ENCODE measurements around the gene ADAMTS12. TPM values are rescaled to one million over a fixed set of nuclear protein-coding genes. Genes with fewer than 3 reads are reported as not detected.

Gene ADAMTS12
- total and polyA plus RNA-seq, 10 of the 15 experiments (the other 5 are each of a cell fraction or from before 2014, with no cell fraction given) = 0.11 to 35.8 (median 20.7) TPM

DNA sequence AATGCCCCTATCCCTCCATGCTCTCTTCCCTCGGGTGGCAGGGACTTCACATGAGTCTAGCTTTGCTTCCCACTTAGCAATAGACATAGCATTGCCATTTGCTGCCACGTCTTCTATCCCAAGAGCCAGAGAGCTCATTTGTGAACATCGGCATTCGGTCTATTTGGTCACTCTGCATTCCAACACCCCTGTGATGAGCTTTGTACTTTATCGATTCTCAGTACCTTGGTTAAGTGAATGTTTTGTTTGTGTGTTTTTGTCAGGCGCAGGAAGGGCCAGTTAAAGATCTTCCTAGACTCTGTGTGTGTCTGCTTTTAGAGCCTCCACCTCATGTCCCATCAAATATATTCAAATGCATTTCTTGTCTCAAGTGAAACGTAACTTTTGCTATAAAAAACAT is 309.4 kb downstream of the ADAMTS12 start:
- no peaks in the 10 kb centered on the region for H4K20me1 ChIP-seq (ENCODE audit: control insufficient read depth, insufficient read depth)
- no peak overlapping the region for H3K27ac ChIP-seq (ENCODE audit: control insufficient read depth, insufficient read depth)
- ChIA-PET CTCF (interaction anchor here (0.6 to 1.9 kb wide), 2 partner anchors 9 to 352 kb away, joined by 3 to 6 read pairs; no protein-coding TSS in a partner anchor), RAD21 (ENCODE audit: unreplicated experiment) (interaction anchor here (1.3 kb wide), 1 partner anchor 35 kb away, joined by 3 read pairs; no protein-coding TSS in a partner anchor), POLR2A (no interaction called here), SMC1A (ENCODE audit: uncharacterized antibody, unreplicated experiment) (interaction anchor here (1.5 kb wide), 1 partner anchor 351 kb away, joined by 5 read pairs; no protein-coding TSS in a partner anchor)
- ATAC-seq (no peak), DNase-seq (ENCODE audit: low read depth, low spot score) (no peak), FAIRE-seq (no peak)
- H3K4me2 ChIP-seq (ENCODE audit: control insufficient read depth, insufficient read depth) = no peak overlapping the region
- H3K4me3 ChIP-seq = no peak overlapping the region
- no peak for TF ChIP-seq GABPA (IDR thresholded peaks at IDR 0.05; ENCODE audit: low read depth)
- no peak for TF ChIP-seq RB1 (IDR thresholded peaks at IDR 0.05; ENCODE audit: borderline replicate concordance)
- TF ChIP-seq NBN (IDR thresholded peaks at IDR 0.05) = no peak
- TF ChIP-seq FOS (IDR thresholded peaks at IDR 0.05; ENCODE audit: borderline replicate concordance, extremely low read depth, insufficient read length) = no peak
- no peak overlapping the region for H2AFZ ChIP-seq (ENCODE audit: control insufficient read depth, low read depth, low read length)
- H3K9me3 ChIP-seq (replicated peaks; ENCODE audit: control insufficient read depth, insufficient read depth, low read length) = peaks cover 2% of the 10 kb centered on the region; the same call in 2 of the 3 replicates
- no peaks in the 10 kb centered on the region for H3K4me1 ChIP-seq (ENCODE audit: control insufficient read depth, insufficient read depth, low read length)
- 53% methylated on average over 7 of the region's 7 CpGs for WGBS (ENCODE audit: insufficient coverage, insufficient replicate concordance, low lambda C conversion rate, missing lambda C conversion rate)
- H3K9ac ChIP-seq (ENCODE audit: control insufficient read depth, insufficient read depth, low read length) = no peak overlapping the region
- in situ Hi-C loops (cut with MboI) = no loop called here
- H3K27me3 ChIP-seq (replicated peaks in 1 of 2; ENCODE audit: control insufficient read depth in 2 of 2, insufficient read depth in 2 of 2, low read length in 1 of 2) = no peaks in the 10 kb centered on the region
- H3K36me3 ChIP-seq (ENCODE audit: control insufficient read depth in 2 of 2, insufficient read depth in 2 of 2, low read length in 1 of 2) = no peaks in the 10 kb centered on the region
- H3K79me2 ChIP-seq (ENCODE audit: control insufficient read depth, insufficient read depth, low read length) = no peaks in the 10 kb centered on the region
- intact Hi-C loops (cut with micrococcal nuclease; ENCODE audit: unreplicated experiment) = no loop called here
- no TSS peak for BruUV-seq (replicated peaks)

DNA sequence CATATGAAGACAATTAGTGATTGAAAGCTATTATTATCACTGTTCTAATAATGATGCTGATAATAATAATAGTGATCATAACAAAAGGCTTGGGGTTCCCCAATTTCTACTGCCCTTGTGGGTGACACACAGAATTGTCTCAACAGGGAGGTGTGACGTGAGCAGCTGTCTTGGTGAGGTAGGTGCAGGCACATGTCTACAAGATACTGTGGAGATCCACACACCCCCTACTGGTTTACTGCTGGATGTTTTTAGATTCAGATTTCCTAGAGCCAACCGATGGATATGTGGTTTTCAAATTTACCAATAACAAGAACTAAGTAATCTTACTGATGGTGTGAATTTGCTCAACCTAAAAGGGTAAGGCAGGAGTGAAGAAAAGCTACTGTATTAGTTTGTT is 312.0 kb downstream of the ADAMTS12 start:
- H3K9ac ChIP-seq (ENCODE audit: control insufficient read depth, insufficient read depth, low read length) = no peak overlapping the region
- RAD21 ChIA-PET (ENCODE audit: unreplicated experiment) = no interaction called here
- H3K4me1 ChIP-seq (ENCODE audit: control insufficient read depth, insufficient read depth, low read length) = no peaks in the 10 kb centered on the region
- DNase-seq (ENCODE audit: low read depth, low spot score) (no peak), FAIRE-seq (no peak), ATAC-seq (no peak)
- no peaks in the 10 kb centered on the region for H4K20me1 ChIP-seq (ENCODE audit: control insufficient read depth, insufficient read depth)
- intact Hi-C loops (cut with micrococcal nuclease; ENCODE audit: unreplicated experiment) = no loop called here
- H2AFZ ChIP-seq (ENCODE audit: control insufficient read depth, low read depth, low read length) = no peak overlapping the region
- in situ Hi-C loops (cut with MboI) = no loop called here
- no peaks in the 10 kb centered on the region for H3K27me3 ChIP-seq (replicated peaks in 1 of 2; ENCODE audit: control insufficient read depth in 2 of 2, insufficient read depth in 2 of 2, low read length in 1 of 2)
- no peak overlapping the region for H3K4me3 ChIP-seq
- no peak overlapping the region for H3K27ac ChIP-seq (ENCODE audit: control insufficient read depth, insufficient read depth)
- CTCF ChIA-PET = interaction anchor here (0.6 to 3.3 kb wide), 3 partner anchors 9 to 1512 kb away, joined by 3 to 22 read pairs (median 4); no protein-coding TSS in a partner anchor
- BruUV-seq (replicated peaks) = no TSS peak
- H3K36me3 ChIP-seq (ENCODE audit: control insufficient read depth in 2 of 2, insufficient read depth in 2 of 2, low read length in 1 of 2) = no peaks in the 10 kb centered on the region
- H3K4me2 ChIP-seq (ENCODE audit: control insufficient read depth, insufficient read depth) = no peak overlapping the region
- SMC1A ChIA-PET (ENCODE audit: uncharacterized antibody, unreplicated experiment) = interaction anchor here (1.1 to 1.3 kb wide), 2 partner anchors 16 to 377 kb away, joined by 3 read pairs; no protein-coding TSS in a partner anchor
- WGBS (ENCODE audit: insufficient coverage, insufficient replicate concordance, low lambda C conversion rate, missing lambda C conversion rate) = 20% methylated on average over 2 of the region's 2 CpGs
- POLR2A ChIA-PET = no interaction called here
- H3K9me3 ChIP-seq (replicated peaks; ENCODE audit: control insufficient read depth, insufficient read depth, low read length) = peaks cover 2% of the 10 kb centered on the region; the same call in 2 of the 3 replicates
- H3K79me2 ChIP-seq (ENCODE audit: control insufficient read depth, insufficient read depth, low read length) = no peaks in the 10 kb centered on the region
- TF ChIP-seq SMC3 (IDR thresholded peaks at IDR 0.05; ENCODE audit: borderline replicate concordance, low read length) (no peak), CHD4 (IDR thresholded peaks at IDR 0.05) (no peak), ATF7 (IDR thresholded peaks at IDR 0.05; ENCODE audit: low read depth) (no peak), ZNF592 (IDR thresholded peaks at IDR 0.05) (no peak), HDGF (IDR thresholded peaks at IDR 0.05) (no peak), SREBF1 (IDR thresholded peaks at IDR 0.05; ENCODE audit: low read length) (no peak), NBN (IDR thresholded peaks at IDR 0.05) (no peak), KLF5 (IDR thresholded peaks at IDR 0.05; ENCODE audit: partially characterized antibody) (no peak), KAT2A (conservative IDR thresholded peaks at IDR 0.05; ENCODE audit: control insufficient read depth, low read depth, low read length) (no peak), ZNF207 (IDR thresholded peaks at IDR 0.05; ENCODE audit: borderline replicate concordance) (no peak), POU2F2 (IDR thresholded peaks at IDR 0.05; ENCODE audit: borderline replicate concordance, low read depth, low read length) (no peak), RB1 (IDR thresholded peaks at IDR 0.05; ENCODE audit: borderline replicate concordance) (no peak), WRNIP1 (IDR thresholded peaks at IDR 0.05; ENCODE audit: borderline replicate concordance, low read depth, low read length) (no peak)
